ENCODE measurements around the gene SLC44A3.

DNA sequence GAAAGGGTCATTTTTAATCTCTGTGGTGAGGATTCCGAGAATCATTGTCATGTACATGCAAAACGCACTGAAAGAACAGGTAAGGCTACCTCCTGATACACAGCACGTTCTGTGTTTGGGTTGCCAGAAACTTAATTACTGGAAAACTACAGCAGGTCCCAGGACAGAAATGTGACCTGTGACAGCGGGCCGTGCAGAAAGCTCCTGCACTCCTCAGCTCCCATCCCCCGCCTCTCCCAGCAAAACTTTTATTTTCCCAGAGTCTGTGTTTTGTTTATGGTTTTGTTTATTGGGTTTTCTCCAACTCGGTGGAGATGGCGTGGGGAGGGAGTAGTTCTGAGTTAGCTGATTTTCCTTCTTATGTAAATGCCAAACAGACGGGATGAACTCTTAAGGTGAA lies 44.7 kb downstream of the SLC44A3 start:
- TF ChIP-seq, protein P1, sequence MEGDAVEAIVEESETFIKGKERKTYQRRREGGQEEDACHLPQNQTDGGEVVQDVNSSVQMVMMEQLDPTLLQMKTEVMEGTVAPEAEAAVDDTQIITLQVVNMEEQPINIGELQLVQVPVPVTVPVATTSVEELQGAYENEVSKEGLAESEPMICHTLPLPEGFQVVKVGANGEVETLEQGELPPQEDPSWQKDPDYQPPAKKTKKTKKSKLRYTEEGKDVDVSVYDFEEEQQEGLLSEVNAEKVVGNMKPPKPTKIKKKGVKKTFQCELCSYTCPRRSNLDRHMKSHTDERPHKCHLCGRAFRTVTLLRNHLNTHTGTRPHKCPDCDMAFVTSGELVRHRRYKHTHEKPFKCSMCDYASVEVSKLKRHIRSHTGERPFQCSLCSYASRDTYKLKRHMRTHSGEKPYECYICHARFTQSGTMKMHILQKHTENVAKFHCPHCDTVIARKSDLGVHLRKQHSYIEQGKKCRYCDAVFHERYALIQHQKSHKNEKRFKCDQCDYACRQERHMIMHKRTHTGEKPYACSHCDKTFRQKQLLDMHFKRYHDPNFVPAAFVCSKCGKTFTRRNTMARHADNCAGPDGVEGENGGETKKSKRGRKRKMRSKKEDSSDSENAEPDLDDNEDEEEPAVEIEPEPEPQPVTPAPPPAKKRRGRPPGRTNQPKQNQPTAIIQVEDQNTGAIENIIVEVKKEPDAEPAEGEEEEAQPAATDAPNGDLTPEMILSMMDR (IDR thresholded peaks at IDR 0.05): no peak
- no peak for TF ChIP-seq POLR2A (IDR thresholded peaks at IDR 0.05)
